Mononuclear cell (primary cell): ENCODE data around the gene TTC7B. TPM values are rescaled to one million over a fixed set of nuclear protein-coding genes. Genes with fewer than 3 reads are reported as not detected.

Source experiments
- H3K27me3 ChIP-seq: 2 replicates; pipeline ENCODE4 v1.6.0; 2011; ENCODE audit warnings: low read length, control low read depth; ENCODE audit not compliant: insufficient read depth
- H3K4me1 ChIP-seq: 2 replicates; pipeline ENCODE4 v1.5.1; 2011; ENCODE audit warnings: mild to moderate bottlenecking, low read length, control low read depth; ENCODE audit not compliant: insufficient read depth
- H3K4me3 ChIP-seq: 2 replicates; pipeline ENCODE4 v1.5.1; 2011; ENCODE audit warnings: mild to moderate bottlenecking, low read length, moderate library complexity
- H3K9me3 ChIP-seq: 2 replicates; pipeline ENCODE4 v1.5.1; 2011; ENCODE audit warnings: low read depth, mild to moderate bottlenecking, control low read depth, low read length
- total RNA-seq: library from RNA; depleted of rRNA; stranded (reverse); fragments of >200 nt; gene quantifications from one replicate; pipeline ENCODE4 v1.2.3, GENCODE V29; 2012

The TTC7B gene
- total RNA-seq, 1 donor = 8.3 TPM

DNA sequence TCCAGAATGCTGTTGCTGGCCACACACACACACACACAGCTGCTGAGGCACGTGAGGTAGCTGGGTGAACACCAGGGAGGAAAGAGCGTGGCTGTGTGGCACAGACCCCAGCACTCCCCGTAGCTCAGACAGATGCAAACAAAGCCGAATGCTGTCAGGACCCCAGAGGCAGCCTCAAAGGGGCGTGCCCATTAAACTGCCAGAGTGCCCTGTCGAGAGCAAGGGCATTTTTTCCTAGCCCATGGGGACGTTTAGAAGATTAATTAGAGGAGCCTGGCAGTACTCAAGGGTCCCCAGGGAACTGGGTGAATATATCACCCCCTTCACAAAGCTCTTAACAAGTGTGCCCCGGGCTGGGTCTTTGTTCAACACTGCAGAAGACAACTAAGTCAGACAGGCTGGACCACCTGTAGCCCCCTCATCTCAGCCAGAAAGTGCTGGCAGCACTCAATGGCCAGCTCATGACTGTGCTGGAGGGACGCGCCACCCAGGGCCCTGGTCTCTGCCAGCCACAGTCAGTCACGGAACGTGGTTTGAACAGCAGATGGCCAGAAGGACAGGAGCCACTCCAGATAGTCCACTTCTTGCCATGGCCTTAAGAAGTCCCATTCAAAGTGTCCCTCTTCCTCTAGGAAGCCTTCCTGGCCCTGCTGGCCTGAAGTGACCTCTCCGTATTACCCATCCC is 37.5 kb downstream of the TTC7B start:
- no peak overlapping the region for H3K4me3 ChIP-seq
- no peaks in the 10 kb centered on the region for H3K27me3 ChIP-seq
- no peaks in the 10 kb centered on the region for H3K4me1 ChIP-seq
- H3K9me3 ChIP-seq = no peaks in the 10 kb centered on the region

DNA sequence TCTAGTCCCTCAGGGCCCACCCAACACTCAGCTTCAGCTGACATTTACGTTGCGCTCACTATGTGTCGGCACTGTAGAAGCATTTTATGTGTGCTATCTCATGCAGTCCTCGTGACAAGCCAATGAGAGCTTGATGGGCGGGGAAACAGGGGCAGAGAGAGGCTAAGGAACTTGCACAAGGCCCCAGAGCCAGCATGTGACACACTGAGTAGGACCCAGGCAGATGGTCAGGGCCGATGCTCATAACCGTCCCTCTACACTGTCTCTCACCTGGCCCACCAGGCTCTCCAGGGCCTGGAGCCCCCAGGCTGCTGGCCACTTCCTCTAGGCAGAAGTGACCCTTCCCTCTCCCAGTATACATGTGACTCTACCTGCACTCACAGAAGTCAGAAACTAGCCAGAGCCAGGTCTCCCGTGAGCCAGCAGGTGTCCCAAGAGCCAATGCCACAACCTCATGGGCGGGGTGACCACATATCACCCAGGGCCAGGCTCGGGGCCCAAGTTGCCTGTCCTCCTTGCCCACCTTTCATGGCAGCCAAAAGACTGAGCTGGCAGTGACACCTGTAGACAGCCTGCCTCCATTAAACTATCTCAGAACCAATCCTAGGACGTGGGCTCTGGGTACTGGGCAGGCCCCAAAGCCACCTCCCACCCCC is 38.3 kb downstream of the TTC7B start:
- H3K27me3 ChIP-seq = no peaks in the 10 kb centered on the region
- H3K4me1 ChIP-seq = no peaks in the 10 kb centered on the region
- H3K9me3 ChIP-seq = no peaks in the 10 kb centered on the region
- H3K4me3 ChIP-seq = no peak overlapping the region

DNA sequence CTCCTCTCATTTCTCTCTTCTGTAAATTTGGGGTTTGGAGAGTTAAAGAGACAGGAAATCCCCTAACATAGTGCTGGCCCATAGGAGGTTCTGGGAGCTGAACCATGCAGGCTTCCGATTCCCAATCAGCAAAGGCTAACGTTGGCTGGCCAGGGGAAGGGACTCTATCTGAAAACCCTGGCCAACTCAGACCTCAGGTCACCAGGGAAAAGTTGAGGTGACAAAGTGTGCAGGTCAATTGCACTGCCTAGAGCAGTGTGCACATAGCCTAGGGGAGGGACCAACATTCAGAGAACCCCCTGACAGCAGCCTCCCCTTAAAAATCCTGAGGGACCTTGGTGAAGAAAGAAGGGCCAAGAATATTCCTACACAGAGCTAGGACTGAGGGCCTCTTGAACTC is 38.9 kb downstream of the TTC7B start:
- Histone ChIP-seq H3K9me3 (no peaks in the 10 kb centered on the region), H3K27me3 (no peaks in the 10 kb centered on the region), H3K4me3 (no peak overlapping the region), H3K4me1 (no peaks in the 10 kb centered on the region)

DNA sequence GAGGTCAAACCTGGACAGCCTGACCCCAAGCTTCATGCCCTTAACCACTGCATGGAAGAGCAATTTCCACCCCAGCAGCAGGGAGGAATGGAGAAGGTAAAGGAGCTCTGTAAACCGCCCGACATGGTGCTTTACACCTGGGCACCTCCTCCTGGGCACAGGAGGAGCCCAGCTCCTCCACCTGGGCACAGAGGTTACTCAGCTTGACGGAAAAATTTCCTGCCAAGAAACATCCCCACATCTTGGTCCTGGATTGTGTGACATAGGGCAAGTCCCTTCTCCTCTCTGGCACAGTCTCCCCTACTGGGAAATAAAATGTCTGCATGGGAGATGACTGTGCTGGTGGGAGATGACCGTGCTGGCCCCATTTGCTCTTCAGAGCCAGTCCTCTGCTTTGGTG is 40.8 kb downstream of the TTC7B start:
- Histone ChIP-seq H3K4me3 (no peak overlapping the region), H3K27me3 (no peaks in the 10 kb centered on the region), H3K4me1 (no peaks in the 10 kb centered on the region), H3K9me3 (no peaks in the 10 kb centered on the region)

DNA sequence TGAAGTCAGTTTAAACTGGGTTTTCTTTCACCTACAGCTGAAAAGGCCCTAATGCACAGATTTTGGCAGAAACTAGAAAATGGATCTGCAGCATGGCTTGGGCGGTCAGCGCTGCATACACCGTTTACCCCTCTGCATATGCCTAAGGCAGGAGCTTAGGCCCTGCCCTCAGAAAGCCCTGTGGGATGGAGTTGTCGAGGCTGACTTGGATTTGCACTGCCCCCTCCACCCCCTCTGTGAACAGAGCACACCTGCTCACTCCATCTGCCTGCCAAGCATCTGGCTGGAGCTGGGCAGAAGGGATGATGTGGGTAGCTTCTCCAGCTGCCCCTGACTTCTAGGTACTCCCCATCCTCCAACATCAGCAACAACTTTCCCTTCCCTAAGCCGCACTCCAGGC is 41.9 kb downstream of the TTC7B start:
- H3K4me1 ChIP-seq = no peaks in the 10 kb centered on the region
- no peaks in the 10 kb centered on the region for H3K27me3 ChIP-seq
- H3K9me3 ChIP-seq = no peaks in the 10 kb centered on the region
- no peak overlapping the region for H3K4me3 ChIP-seq

DNA sequence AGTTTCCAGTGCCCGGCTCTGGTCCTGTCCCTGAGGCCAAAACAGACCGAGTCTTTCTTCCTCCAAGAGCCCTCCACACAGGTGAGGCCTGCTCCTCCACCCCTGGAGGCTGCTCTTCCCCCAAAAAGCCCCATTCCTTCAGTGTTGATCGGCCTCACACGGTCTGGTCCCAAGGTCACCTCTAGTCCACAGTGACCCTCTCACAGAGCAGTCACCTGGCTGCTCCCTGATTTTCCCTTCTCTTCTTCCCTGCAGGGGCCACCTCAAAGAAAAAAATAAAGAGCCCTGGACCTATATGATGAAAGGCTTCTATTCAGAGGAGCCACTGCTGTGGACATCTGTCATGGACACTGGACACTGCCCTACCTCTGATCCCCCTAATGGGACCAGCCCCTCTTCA is 42.5 kb downstream of the TTC7B start:
- no peaks in the 10 kb centered on the region for H3K9me3 ChIP-seq
- no peak overlapping the region for H3K4me3 ChIP-seq
- H3K27me3 ChIP-seq = no peaks in the 10 kb centered on the region
- H3K4me1 ChIP-seq = no peaks in the 10 kb centered on the region

DNA sequence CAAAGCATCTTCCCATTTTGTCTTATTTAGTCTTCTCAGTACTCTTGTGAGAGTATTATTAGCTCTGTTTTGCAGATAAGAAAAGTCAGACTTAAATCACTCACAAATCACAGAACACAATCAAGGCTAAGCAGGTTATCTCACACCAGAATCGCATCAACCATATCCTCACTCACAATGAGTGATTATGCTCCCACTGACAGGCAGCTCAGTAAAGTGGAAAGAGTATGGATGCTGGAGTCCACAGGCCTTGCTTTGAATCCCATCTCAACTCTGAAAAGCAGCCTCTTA is 43.1 kb downstream of the TTC7B start:
- H3K4me3 ChIP-seq = no peak overlapping the region

DNA sequence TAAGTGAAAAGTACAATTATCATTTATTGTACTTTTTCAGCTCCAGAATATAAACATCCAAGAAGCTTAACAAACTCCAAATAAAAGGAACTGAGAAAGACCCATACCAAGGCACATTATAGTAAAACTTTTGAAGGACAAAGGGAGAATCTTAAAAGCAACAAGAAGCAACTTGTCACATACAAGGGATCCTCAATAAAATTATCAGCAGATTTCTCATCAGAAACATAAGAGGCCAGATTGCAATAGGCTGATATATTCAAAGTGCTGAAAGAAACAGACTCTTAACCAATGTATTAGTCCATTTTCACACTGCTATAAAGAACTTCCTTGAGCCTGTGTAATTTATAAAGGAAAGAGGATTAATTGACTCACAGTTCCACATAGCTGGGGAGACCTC is 48.3 kb downstream of the TTC7B start:
- peaks cover 5% of the 10 kb centered on the region for H3K27me3 ChIP-seq
- H3K9me3 ChIP-seq = peaks cover 31% of the 10 kb centered on the region
- H3K4me1 ChIP-seq = no peaks in the 10 kb centered on the region
- no peak overlapping the region for H3K4me3 ChIP-seq

More for the DNA sequence above, 43.1 kb downstream of the TTC7B start:
- Histone ChIP-seq H3K9me3 (peaks cover 3% of the 10 kb centered on the region), H3K27me3 (no peaks in the 10 kb centered on the region), H3K4me1 (no peaks in the 10 kb centered on the region)

DNA sequence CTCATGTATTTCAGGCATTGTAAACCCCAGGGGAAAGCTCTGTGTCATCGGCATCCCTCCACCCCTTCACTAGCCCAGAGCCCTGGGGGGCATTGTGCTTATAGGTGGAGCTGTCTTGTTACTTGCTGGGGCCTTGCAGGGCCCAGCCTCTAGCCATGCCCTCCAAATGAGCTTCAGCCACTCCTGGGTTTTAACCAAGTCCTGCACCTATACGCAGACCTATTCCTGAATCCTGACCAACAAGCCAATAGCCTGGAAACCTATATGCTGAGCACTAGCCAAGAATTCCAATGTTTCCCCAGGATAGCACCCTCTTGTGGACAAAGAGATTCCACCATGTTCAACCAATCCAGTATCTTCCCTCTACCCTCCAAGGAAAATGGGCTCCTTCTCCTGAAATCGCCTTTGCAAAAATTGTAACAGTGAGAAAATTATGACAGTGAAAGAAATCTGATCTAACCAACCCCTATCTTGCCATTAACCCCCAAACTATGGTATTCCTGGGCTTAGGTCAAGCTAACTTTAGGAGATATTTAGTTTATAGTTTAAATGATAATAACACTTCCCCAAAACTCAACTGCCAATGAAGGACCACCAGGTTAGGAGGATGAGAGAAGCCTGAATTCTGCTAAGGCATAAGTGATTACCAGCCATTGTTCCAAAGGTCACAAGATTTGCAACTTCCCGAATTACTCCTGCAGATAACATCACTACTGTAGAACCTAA is 55.5 kb downstream of the TTC7B start:
- Histone ChIP-seq H3K27me3 (peaks cover 5% of the 10 kb centered on the region), H3K4me1 (peaks cover 21% of the 10 kb centered on the region), H3K4me3 (no peak overlapping the region), H3K9me3 (peaks cover 24% of the 10 kb centered on the region)

DNA sequence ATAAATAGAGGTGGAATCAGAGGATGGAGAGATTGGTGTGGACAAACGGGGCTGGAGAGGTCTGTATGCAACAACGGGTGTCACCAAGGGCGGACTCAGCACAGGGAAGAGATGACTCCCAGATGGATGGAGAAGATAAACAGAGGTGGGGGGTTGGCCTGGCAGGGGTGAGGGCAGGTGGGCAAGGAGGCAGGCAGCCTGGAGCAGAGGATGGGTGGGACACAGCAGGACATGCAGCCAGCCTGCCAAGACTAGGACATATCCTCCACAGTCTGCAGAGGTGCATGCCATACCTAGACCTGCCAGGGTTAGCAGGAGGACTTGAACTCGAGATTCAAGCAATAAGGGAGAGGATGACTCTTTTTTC is 56.2 kb downstream of the TTC7B start:
- peaks cover 5% of the 10 kb centered on the region for H3K27me3 ChIP-seq
- no peak overlapping the region for H3K4me3 ChIP-seq
- peaks cover 21% of the 10 kb centered on the region for H3K4me1 ChIP-seq

DNA sequence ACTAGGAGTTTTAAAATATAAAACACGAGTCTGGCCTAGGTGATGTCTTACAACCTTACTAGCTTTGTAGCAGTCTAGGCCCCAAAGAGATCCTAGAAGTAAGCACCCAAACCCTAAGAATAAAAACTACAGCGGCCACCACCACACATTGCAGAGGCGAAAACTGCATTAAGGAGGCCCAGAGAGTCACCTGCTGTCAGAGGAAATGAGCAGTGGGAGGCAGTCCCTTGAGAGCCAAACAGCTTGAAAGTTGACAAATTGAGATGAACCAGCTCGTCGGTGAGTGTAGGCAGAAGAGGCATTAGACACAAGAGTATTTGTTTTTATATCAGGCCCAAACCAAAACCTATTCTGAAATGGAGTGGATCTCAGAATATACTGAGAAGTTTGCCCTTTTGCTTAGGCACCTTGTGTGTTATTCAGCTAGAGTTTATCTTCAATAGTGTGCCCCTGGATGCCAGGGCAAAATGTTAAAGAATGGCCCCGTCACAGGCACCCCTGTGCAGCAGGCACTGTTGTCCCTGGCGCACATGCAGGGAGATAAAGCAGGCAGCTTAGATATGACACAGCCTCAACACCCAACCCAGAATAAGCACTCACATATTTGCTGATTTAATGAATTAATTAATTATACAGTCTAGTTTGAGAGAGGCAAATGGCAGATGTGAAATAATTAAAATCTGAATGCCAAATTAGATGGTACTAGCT is 56.7 kb downstream of the TTC7B start:
- H3K4me3 ChIP-seq = no peak overlapping the region

More for the DNA sequence above, 56.2 kb downstream of the TTC7B start:
- peaks cover 24% of the 10 kb centered on the region for H3K9me3 ChIP-seq

DNA sequence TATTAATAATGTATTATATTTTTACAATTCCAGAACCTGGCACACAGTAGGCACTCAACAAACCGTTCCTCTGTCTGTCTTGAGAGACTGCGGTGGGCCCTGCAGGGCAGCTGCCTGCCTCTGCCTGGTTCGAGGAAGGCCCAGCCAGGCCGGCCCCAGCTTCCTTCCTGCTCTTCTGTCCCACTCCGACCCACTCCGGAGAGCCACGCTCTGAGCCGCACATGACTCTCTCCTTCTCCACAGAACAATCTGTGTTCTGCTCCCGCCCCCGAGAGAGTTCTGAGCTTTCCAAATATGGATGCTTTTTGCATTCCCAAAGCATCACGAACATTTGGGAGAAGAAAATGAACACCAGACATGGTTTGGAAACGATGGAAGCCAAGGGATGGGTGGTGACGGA is 57.3 kb downstream of the TTC7B start:
- peaks cover 17% of the 10 kb centered on the region for H3K9me3 ChIP-seq
- peak overlapping the region; percentile 52 for H3K4me3 ChIP-seq
- peaks cover 5% of the 10 kb centered on the region for H3K27me3 ChIP-seq
- peaks cover 21% of the 10 kb centered on the region for H3K4me1 ChIP-seq

More for the DNA sequence above, 56.7 kb downstream of the TTC7B start:
- Histone ChIP-seq H3K27me3 (peaks cover 5% of the 10 kb centered on the region), H3K9me3 (peaks cover 23% of the 10 kb centered on the region), H3K4me1 (peaks cover 21% of the 10 kb centered on the region)

DNA sequence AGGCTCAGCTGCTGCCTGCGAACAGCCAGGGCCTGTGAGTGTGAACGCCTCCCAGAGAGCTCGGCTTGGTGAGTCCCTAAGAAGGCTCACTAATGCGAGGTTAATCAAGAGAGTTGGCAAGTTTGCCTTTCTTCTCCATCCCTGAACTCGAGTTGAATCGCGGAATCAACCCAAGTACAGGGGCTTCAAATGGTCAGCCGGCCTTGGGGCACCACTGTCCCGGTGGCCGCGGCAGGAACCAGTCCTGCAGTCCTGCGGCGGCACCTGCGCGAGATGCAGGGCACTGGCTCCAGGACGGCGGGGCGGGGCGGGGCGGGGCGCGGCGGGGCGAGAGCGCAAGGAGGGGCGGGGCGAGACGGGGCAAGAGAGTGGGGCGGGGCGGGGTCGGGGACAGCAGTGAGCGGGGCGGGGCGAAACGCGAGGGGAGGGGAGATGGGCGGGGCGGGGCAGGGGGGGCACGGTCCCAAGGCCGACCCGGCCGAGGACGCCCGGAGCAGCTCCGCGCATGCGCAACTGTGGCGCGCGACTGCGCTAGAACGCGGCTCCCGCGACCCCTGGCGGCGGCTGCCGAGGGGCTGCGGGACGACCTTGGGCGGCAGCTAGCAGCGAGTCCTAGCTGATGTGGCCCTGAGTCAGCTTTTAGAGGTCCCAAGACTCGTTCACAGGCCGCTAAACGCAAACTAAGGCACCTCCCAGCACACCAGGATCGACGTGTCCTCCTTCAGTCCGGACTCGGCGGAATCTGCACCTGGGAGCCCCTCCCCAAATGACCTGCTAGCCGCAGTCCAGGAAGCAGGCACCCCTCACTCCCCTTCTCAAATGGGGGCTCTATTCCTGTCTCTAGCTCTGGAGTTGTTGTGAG is 58.0 kb downstream of the TTC7B start:
- Histone ChIP-seq H3K9me3 (peaks cover 10% of the 10 kb centered on the region), H3K4me3 (peak overlapping the region; percentile 52), H3K4me1 (peaks cover 21% of the 10 kb centered on the region), H3K27me3 (peaks cover 4% of the 10 kb centered on the region)

DNA sequence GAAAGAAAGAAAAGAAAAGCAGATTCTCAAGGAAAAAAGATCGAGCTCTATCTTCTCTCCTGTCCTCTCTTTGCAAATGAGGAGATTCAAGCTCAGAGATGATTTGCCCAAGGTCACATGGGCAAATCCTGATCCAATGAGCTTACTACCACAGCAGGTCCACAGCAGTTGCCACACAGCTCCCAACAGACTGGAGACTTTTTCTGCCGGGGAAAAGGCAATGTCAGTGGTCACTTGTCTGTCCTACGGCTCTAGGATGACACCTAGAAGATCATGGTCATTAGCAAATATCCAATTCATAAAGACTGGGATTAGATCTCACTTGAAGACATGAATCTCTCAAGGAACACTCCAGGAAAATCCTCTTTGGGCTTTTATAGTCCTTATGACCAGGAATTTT is 58.8 kb downstream of the TTC7B start:
- Histone ChIP-seq H3K4me3 (no peak overlapping the region), H3K9me3 (peaks cover 2% of the 10 kb centered on the region), H3K4me1 (peaks cover 21% of the 10 kb centered on the region), H3K27me3 (no peaks in the 10 kb centered on the region)
